Activated naive CD8-positive, alpha-beta T cell (primary cell): Measurements from ENCODE around the gene BACH2.
"Not testable (repeated sequence)": the region's sequence is repeated elsewhere in the genome, so short reads cannot be mapped to it uniquely, and the experiment has no call there.

Experiments used
- H3K27ac Mint-ChIP-seq: one replicate; pipeline ENCODE4 v1.8.0; 2021; ENCODE audit warnings: mixed read lengths
- H3K27me3 Mint-ChIP-seq: one replicate; pipeline ENCODE4 v1.8.0; 2021; ENCODE audit warnings: mixed read lengths
- H3K36me3 Mint-ChIP-seq: one replicate; pipeline ENCODE4 v1.8.0; 2021; ENCODE audit warnings: mixed read lengths
- H3K4me1 Mint-ChIP-seq: one replicate; pipeline ENCODE4 v1.8.0; 2021; ENCODE audit warnings: low read depth, mixed read lengths
- H3K4me3 Mint-ChIP-seq: one replicate; pipeline ENCODE4 v1.8.0; 2021; ENCODE audit warnings: mild to moderate bottlenecking, mixed read lengths
- H3K9me3 Mint-ChIP-seq: one replicate; pipeline ENCODE4 v1.8.0; 2021; ENCODE audit warnings: low read depth, mixed read lengths

The BACH2 gene

GRCh38 chr6:90294008-90294511 is 2.6 kb downstream of the BACH2 start:
- H3K4me3 Mint-ChIP-seq = peak overlapping the region; percentile 96
- H3K27me3 Mint-ChIP-seq = no peaks in the 10 kb centered on the region
- H3K4me1 Mint-ChIP-seq = peaks cover 64% of the 10 kb centered on the region
- peaks cover 29% of the 10 kb centered on the region for H3K36me3 Mint-ChIP-seq
- peak overlapping the region; percentile 99 for H3K27ac Mint-ChIP-seq
- no peaks in the 10 kb centered on the region for H3K9me3 Mint-ChIP-seq

GRCh38 chr6:90293319-90293953 is 3.2 kb downstream of the BACH2 start:
- Mint-ChIP-seq H3K36me3 (peaks cover 33% of the 10 kb centered on the region), H3K27ac (peak overlapping the region; percentile 99), H3K4me1 (peaks cover 68% of the 10 kb centered on the region), H3K27me3 (no peaks in the 10 kb centered on the region), H3K4me3 (peak overlapping the region; percentile 96), H3K9me3 (no peaks in the 10 kb centered on the region)

DNA sequence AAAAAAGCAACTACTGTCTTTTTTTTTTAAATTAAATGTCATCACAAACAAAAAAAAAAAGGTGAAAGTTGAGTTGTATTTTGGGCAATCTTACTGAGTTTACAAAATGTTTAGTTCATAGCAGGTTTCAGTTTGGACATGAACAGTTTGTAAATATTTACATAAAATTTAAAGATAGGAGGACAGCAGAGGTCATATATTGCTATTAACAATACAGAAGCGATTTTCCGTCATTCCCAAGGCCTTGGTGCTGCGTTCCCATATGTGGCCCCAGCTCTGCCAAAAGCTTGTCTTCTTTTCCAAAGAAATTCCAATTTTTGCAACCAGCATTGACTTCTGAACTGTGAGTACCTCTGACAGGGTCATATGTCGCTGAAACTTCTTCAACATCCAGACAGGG is 5.1 kb downstream of the BACH2 start:
- H3K36me3 Mint-ChIP-seq = peaks cover 42% of the 10 kb centered on the region
- peaks cover 76% of the 10 kb centered on the region for H3K4me1 Mint-ChIP-seq
- no peaks in the 10 kb centered on the region for H3K27me3 Mint-ChIP-seq
- no peaks in the 10 kb centered on the region for H3K9me3 Mint-ChIP-seq
- H3K27ac Mint-ChIP-seq = peak overlapping the region; percentile 99
- H3K4me3 Mint-ChIP-seq = peak overlapping the region; percentile 96

DNA sequence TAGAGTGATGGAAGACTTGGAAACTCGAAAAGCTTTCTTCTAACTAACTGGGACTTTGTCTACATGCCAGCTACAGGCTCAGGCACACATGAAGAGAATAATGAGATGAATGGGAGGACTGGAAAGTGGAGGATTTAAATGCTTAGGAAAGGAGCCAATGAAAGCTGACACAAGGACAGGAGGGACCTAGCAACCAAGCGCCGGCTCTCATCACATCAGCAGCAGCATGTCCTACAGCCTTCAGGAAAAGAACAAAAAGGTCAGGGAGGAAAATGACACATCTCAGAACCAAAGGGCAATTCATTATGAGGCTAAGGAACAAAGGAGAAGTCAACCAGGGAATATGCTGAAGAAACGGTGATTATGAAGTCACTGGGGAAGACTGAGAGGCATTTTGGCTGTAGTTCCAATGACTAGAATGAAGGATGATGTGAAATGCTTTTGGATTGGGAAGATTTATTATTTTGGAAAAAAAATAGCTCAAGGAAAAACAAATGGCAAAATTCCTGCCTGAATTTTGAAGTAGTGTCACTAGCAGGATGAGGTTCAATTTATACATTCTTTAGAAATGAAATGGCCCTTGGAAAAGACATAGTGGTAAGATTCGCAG is 5.7 kb downstream of the BACH2 start:
- Mint-ChIP-seq H3K27me3 (no peaks in the 10 kb centered on the region), H3K9me3 (no peaks in the 10 kb centered on the region), H3K36me3 (peaks cover 42% of the 10 kb centered on the region), H3K27ac (peak overlapping the region; percentile 99), H3K4me3 (peak overlapping the region; percentile 96), H3K4me1 (peaks cover 83% of the 10 kb centered on the region)

GRCh38 chr6:90289902-90290301 is 6.7 kb downstream of the BACH2 start:
- H3K36me3 Mint-ChIP-seq = peaks cover 42% of the 10 kb centered on the region
- H3K4me1 Mint-ChIP-seq = peaks cover 93% of the 10 kb centered on the region
- H3K27me3 Mint-ChIP-seq = no peaks in the 10 kb centered on the region
- no peaks in the 10 kb centered on the region for H3K9me3 Mint-ChIP-seq
- H3K4me3 Mint-ChIP-seq = peak overlapping the region; percentile 96
- peak overlapping the region; percentile 99 for H3K27ac Mint-ChIP-seq

GRCh38 chr6:90288404-90288803 is 8.2 kb downstream of the BACH2 start:
- Mint-ChIP-seq H3K4me1 (peaks cover 94% of the 10 kb centered on the region), H3K4me3 (peak overlapping the region; percentile 96), H3K36me3 (peaks cover 34% of the 10 kb centered on the region)

DNA sequence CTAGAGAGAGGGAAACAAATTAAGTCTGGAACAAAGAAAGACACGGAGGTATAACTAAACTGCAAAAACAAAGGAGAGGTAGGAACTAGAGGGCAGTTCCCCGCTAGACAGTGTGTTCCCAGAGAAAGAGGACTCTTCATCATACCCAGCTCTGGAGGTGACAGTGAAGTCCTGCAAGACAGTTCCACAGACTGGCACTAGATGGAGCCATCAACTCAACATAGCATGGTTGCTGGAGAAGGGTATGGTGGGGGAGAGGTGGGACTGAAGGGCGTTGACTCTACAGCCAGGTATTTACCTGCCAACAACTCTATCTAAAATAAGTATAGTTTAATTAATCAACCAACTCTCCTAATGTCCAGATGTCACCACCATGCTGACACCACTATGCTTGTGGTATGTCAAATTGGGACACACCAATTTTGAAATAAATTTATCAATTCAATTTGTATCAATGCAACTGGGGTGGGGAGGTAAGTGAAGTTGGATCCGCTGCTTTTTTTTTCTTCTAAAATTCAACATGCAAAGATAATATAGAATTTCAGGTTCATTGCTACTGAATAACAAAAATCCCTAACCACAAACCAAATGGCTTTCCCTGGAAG is 9.7 kb downstream of the BACH2 start:
- H3K27ac Mint-ChIP-seq = peak overlapping the region; percentile 99
- peaks cover 93% of the 10 kb centered on the region for H3K4me1 Mint-ChIP-seq
- peaks cover 43% of the 10 kb centered on the region for H3K36me3 Mint-ChIP-seq
- peak overlapping the region; percentile 96 for H3K4me3 Mint-ChIP-seq
- peaks cover 3% of the 10 kb centered on the region for H3K9me3 Mint-ChIP-seq
- no peaks in the 10 kb centered on the region for H3K27me3 Mint-ChIP-seq

More at GRCh38 chr6:90288404-90288803, 8.2 kb downstream of the BACH2 start:
- Mint-ChIP-seq H3K27ac (peak overlapping the region; percentile 99), H3K27me3 (no peaks in the 10 kb centered on the region), H3K9me3 (no peaks in the 10 kb centered on the region)

GRCh38 chr6:90285611-90286381 is 10.8 kb downstream of the BACH2 start:
- peaks cover 91% of the 10 kb centered on the region for H3K4me1 Mint-ChIP-seq
- H3K27me3 Mint-ChIP-seq = no peaks in the 10 kb centered on the region
- peaks cover 3% of the 10 kb centered on the region for H3K9me3 Mint-ChIP-seq
- H3K36me3 Mint-ChIP-seq = peaks cover 43% of the 10 kb centered on the region
- peak overlapping the region; percentile 99 for H3K27ac Mint-ChIP-seq
- H3K4me3 Mint-ChIP-seq = peak overlapping the region; percentile 96

DNA sequence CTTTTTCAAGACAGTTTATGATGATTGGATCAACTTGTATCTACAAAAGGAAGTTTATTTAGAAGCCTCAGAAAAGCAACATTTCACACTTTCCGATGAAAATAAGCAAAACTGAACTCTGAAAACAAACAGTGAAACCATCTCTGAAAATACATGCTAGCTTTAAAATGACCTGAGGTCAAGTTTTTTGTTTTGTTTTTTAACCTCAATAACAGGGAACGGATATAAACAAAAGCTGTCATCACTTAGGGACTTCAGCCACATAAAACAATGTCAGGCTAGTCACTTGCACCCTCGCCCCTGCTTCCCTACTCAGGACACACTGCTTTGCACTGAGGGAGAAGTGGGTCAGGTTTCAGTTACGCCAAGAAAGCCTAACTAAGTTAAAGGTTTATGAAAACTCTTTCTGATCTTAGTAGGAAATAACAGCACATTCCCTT is 11.6 kb downstream of the BACH2 start:
- H3K4me1 Mint-ChIP-seq = peaks cover 91% of the 10 kb centered on the region
- peaks cover 3% of the 10 kb centered on the region for H3K9me3 Mint-ChIP-seq
- peak overlapping the region; percentile 99 for H3K27ac Mint-ChIP-seq
- H3K36me3 Mint-ChIP-seq = peaks cover 39% of the 10 kb centered on the region
- peak overlapping the region; percentile 96 for H3K4me3 Mint-ChIP-seq
- no peaks in the 10 kb centered on the region for H3K27me3 Mint-ChIP-seq

DNA sequence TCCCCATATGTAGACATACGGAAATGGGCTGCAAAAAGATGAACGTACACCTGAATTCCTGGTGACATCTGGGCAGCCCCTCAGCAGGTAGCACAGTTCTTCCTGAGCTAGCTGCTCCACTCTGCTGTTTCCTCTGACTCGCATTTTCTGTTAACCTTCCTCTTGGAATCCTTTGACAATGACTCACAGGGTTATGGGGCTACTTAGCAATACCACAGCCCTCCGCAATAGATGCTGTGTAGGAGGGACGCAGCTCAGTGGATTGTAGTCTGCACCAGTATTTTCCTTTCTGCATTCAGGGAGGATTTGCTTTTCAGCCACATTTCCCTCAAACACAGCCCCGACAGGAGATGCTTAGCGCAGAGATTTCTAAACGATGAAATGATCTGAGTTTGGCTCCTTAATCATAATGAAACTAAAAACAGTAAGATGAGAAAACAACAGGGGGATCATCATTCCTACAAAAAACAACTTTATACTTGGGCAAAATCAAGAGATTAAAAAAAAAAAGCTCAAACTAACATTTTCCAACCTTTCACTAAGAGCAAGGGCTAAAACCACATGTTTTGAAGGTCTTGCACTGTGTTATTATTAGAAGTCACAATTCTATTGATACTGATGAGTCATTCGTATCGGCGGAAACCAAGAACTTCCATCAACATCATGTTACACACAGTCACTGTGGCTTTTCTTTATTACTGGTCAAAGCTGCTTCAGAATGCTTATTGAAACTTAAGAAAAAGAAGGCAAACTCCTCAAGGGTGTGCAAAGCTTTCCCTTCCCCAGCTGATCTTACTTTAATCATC is 12.2 kb downstream of the BACH2 start:
- no peaks in the 10 kb centered on the region for H3K27me3 Mint-ChIP-seq
- peaks cover 3% of the 10 kb centered on the region for H3K9me3 Mint-ChIP-seq
- peaks cover 35% of the 10 kb centered on the region for H3K36me3 Mint-ChIP-seq
- peak overlapping the region; percentile 99 for H3K27ac Mint-ChIP-seq
- peaks cover 90% of the 10 kb centered on the region for H3K4me1 Mint-ChIP-seq
- H3K4me3 Mint-ChIP-seq = peak overlapping the region; percentile 96

DNA sequence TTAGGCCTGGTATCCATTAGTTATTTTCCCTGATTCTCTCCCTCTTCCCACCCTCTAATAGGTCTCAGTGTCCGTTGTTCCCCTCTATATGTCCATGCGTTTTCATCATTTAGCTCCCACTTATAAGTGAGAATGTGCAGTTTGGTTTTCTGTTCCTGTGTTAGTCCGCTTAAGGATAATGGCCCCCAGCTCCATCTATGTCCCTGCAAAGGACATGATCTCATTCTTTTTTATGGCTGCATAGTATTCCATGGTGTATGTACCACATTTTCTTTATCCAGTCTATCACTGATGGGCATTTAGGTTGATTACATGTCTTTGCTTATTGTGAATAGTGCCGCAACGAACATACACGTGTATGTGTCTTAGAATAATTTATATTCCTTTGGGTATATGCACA is 14.4 kb downstream of the BACH2 start:
- H3K9me3 Mint-ChIP-seq, H3K27me3 Mint-ChIP-seq: not testable (repeated sequence)
- Mint-ChIP-seq H3K27ac (peak overlapping the region; percentile 99), H3K36me3 (peaks cover 35% of the 10 kb centered on the region), H3K4me3 (peak overlapping the region; percentile 74), H3K4me1 (peaks cover 89% of the 10 kb centered on the region)

DNA sequence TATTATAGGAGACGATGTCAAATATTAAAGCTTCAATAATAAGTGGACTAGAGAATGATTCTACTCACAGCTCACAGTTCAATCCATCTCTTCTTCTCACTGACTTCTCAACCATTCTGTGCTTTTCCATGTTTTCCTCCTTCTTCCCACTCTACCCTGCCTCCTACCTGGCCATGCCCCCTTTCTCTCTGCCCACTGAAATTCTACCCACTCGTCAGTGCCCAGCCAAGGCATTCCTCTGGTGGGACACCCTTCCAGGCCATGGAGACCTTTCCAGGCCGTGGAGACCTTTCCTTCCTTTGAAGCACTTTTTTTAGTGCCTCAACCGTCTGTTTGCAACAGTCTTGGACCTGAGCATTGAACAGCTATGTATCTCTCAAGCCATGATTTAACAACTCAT is 18.5 kb downstream of the BACH2 start:
- H3K27me3 Mint-ChIP-seq = no peaks in the 10 kb centered on the region
- peak overlapping the region; percentile 98 for H3K27ac Mint-ChIP-seq
- H3K9me3 Mint-ChIP-seq = peaks cover 3% of the 10 kb centered on the region
- H3K36me3 Mint-ChIP-seq = peaks cover 38% of the 10 kb centered on the region
- H3K4me1 Mint-ChIP-seq = peaks cover 91% of the 10 kb centered on the region
- H3K4me3 Mint-ChIP-seq = peak overlapping the region; percentile 71

GRCh38 chr6:90277302-90278011 is 19.2 kb downstream of the BACH2 start:
- peaks cover 34% of the 10 kb centered on the region for H3K36me3 Mint-ChIP-seq
- H3K9me3 Mint-ChIP-seq = peaks cover under 1% of the 10 kb centered on the region
- peak overlapping the region; percentile 98 for H3K27ac Mint-ChIP-seq
- H3K4me1 Mint-ChIP-seq = peaks cover 91% of the 10 kb centered on the region
- no peaks in the 10 kb centered on the region for H3K27me3 Mint-ChIP-seq
- H3K4me3 Mint-ChIP-seq = peak overlapping the region; percentile 71
